Thyroid gland (tissue), 4 donors: ENCODE measurements around the gene KIF2A.

Source experiments
- CTCF ChIP-seq, 6 experiments: fragments of 200-600 bp in 3 of 6; fragments of 450-650 bp in 3 of 6; sonication (generic) in 3 of 6; IDR thresholded peaks; one replicate each; pipeline ENCODE4 v1.5.1; 2016 to 2019; ENCODE audit warnings: antibody characterized with exemption in 6 of 6, mild to moderate bottlenecking in 2 of 6, inconsistent platforms in 1 of 6, moderate library complexity in 1 of 6
- POLR2A ChIP-seq, 2 donors: fragments of 450-650 bp; IDR thresholded peaks; one replicate each; pipeline ENCODE4 v1.6.1; 2017; ENCODE audit warnings: antibody characterized with exemption in 2 of 2, mild to moderate bottlenecking in 2 of 2, moderate library complexity in 1 of 2

GRCh38 chr5:62340979-62341378 lies 35.0 kb downstream of the KIF2A start:
- TF ChIP-seq POLR2A (IDR thresholded peaks at IDR 0.05): no peak
- TF ChIP-seq CTCF (IDR thresholded peaks at IDR 0.05): no peak
